Neutrophil (primary cell): ENCODE measurements around the gene TMEM175.

Source experiments
- H3K27ac ChIP-seq: fragments of 200-600 bp; sonication (generic); 2 replicates; pipeline ENCODE4 v1.5.1; 2016; ENCODE audit warnings: mild to moderate bottlenecking, moderate library complexity
- H3K27me3 ChIP-seq: fragments of 200-600 bp; sonication (generic); 2 replicates; pipeline ENCODE4 v1.6.0; 2016; ENCODE audit warnings: mild to moderate bottlenecking
- H3K36me3 ChIP-seq: fragments of 200-600 bp; sonication (generic); 2 replicates; pipeline ENCODE4 v1.5.1; 2017
- H3K4me1 ChIP-seq, 2 experiments: fragments of 200-600 bp in 1 of 2; sonication (generic) in 1 of 2; 1 replicate in 1 of 2; 2 replicates in 1 of 2; pipeline versions ENCODE4 v1.5.1 to v1.6.1; 2013 to 2016; ENCODE audit warnings: low read depth in 1 of 2, low read length in 1 of 2, mild to moderate bottlenecking in 1 of 2, moderate library complexity in 1 of 2; ENCODE audit not compliant: control insufficient read depth in 1 of 2, insufficient read depth in 1 of 2
- H3K4me3 ChIP-seq, 2 experiments: fragments of 200-600 bp in 1 of 2; sonication (generic) in 1 of 2; 1 replicate in 1 of 2; 2 replicates in 1 of 2; pipeline ENCODE4 v1.5.1; 2013 to 2016; ENCODE audit warnings: low read depth in 1 of 2, low read length in 1 of 2, mild to moderate bottlenecking in 1 of 2, moderate library complexity in 1 of 2
- H3K9me3 ChIP-seq: fragments of 200-600 bp; sonication (generic); 2 replicates; pipeline ENCODE4 v1.5.1; 2016
- TF ChIP-seq, protein P1 (sequence below): fragments of 200-600 bp; sonication (generic); IDR thresholded peaks from 2 replicates; pipeline ENCODE4 v1.5.1; 2016; ENCODE audit warnings: antibody characterized with exemption

Gene TMEM175

DNA sequence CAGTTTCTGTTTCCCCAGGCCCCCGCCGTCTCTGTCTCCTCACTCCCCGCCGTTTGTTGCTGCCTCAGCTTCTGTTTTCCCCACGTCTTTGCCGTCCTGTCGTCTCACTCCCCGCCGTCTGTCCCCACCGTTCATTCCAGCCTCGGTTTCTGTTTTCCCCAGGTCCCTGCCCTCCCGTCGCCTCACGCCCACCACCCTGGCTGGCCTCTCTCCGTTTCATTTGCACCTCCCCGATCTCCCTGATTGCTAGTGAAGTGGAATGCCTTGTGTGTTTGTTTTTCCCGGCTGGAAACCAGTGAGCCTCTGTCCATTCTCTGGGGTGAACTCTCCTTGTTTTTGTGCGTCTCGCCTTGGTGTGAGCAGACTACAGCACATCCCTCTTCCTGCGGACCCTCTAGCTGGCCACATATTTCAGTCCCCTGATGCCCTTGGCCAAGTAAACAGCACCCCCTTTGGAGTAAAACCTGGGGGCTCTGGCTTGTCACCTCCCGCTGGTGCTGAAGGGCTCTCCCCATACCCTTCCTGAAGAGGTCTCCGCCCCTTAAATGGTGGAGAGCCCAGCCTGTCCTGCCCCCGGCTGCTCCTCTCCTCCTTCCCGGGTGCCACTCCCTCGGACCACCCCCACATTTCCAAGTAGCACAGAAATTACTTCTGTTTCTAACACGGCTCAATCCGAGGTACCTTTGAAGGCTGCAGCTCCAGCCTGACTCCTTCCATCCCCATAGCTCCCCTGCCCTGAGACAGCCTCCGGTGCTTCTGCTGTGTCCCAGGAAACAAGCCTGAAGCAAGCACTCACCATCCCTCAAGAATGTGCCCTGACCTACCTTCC, 13.2 kb downstream of the TMEM175 start:
- H3K9me3 ChIP-seq: no peaks in the 10 kb centered on the region
- no peak overlapping the region for H3K27ac ChIP-seq
- H3K4me3 ChIP-seq: no peak overlapping the region
- H3K4me1 ChIP-seq: no peaks in the 10 kb centered on the region
- H3K27me3 ChIP-seq: peaks cover 15% of the 10 kb centered on the region
- H3K36me3 ChIP-seq: peaks cover 14% of the 10 kb centered on the region
- TF ChIP-seq, protein P1, sequence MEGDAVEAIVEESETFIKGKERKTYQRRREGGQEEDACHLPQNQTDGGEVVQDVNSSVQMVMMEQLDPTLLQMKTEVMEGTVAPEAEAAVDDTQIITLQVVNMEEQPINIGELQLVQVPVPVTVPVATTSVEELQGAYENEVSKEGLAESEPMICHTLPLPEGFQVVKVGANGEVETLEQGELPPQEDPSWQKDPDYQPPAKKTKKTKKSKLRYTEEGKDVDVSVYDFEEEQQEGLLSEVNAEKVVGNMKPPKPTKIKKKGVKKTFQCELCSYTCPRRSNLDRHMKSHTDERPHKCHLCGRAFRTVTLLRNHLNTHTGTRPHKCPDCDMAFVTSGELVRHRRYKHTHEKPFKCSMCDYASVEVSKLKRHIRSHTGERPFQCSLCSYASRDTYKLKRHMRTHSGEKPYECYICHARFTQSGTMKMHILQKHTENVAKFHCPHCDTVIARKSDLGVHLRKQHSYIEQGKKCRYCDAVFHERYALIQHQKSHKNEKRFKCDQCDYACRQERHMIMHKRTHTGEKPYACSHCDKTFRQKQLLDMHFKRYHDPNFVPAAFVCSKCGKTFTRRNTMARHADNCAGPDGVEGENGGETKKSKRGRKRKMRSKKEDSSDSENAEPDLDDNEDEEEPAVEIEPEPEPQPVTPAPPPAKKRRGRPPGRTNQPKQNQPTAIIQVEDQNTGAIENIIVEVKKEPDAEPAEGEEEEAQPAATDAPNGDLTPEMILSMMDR: no peak

DNA sequence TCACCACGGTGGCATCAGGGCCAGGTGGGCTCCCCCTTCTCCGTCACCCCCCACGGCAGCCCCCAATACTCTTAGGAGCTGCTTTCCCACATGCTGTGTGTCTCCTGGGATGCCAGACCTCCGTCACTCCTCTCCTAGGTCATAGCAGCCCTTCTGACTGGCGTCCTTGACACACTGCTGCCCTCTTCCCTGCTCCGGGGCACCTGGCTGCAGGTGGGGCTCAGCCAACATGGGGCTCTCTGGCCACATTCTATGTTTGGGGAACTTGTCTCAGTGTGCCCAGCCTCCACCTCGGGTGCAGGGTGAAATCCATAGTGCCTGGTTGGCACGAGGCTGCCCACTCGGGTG, 13.8 kb downstream of the TMEM175 start:
- H3K9me3 ChIP-seq: no peaks in the 10 kb centered on the region
- TF ChIP-seq, protein P1: no peak

DNA sequence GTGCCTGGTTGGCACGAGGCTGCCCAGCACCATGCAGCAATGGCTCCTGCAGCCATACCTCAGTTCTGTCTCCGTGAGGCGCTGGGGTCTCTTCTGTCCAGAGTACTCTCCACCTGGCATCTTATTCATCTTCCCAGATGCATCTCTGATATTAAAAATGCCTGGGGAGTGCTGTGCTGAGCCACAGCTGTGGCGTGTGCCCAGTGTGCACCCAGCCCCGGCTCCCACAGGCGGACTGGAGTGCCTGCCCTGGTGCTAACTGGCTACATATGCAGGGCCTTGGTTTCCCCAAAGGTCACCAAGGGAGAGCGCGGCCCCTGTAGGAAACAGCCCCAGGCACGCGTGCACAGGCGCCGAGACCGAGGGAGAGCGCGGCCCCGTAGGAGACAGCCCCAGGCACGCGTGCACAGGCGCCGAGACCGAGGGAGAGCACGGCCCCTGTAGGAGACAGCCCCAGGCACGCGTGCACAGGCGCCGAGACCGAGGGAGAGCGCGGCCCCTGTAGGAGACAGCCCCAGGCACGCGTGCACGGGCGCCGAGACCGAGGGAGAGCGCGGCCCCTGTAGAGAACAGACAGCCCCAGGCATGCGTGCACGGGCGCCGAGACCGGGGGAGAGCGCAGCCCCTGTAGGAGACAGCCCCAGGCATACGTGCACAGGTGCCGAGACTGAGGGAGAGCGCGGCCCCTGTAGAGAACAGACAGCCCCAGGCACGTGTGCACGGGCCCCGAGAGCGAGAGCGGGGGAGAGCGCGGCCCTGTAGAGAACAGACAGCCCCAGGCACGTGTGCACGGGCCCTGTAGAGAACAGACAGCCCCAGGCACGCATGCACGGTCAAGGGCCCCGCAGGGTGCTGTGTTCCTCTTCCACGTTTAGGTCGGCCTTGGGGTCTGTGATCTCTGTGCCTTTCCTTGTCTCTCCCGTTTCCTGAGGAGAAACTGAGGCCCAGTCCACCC, 14.5 kb downstream of the TMEM175 start:
- Histone ChIP-seq H3K36me3 (peaks cover 24% of the 10 kb centered on the region), H3K4me3 (no peak overlapping the region), H3K4me1 (no peaks in the 10 kb centered on the region), H3K27ac (no peak overlapping the region), H3K27me3 (peaks cover 15% of the 10 kb centered on the region), H3K9me3 (no peaks in the 10 kb centered on the region)
- TF ChIP-seq, protein P1: no peak

More for the DNA sequence above, 13.8 kb downstream of the TMEM175 start:
- H3K4me1 ChIP-seq: no peaks in the 10 kb centered on the region
- peaks cover 15% of the 10 kb centered on the region for H3K27me3 ChIP-seq
- H3K36me3 ChIP-seq: peaks cover 17% of the 10 kb centered on the region
- no peak overlapping the region for H3K4me3 ChIP-seq
- no peak overlapping the region for H3K27ac ChIP-seq

DNA sequence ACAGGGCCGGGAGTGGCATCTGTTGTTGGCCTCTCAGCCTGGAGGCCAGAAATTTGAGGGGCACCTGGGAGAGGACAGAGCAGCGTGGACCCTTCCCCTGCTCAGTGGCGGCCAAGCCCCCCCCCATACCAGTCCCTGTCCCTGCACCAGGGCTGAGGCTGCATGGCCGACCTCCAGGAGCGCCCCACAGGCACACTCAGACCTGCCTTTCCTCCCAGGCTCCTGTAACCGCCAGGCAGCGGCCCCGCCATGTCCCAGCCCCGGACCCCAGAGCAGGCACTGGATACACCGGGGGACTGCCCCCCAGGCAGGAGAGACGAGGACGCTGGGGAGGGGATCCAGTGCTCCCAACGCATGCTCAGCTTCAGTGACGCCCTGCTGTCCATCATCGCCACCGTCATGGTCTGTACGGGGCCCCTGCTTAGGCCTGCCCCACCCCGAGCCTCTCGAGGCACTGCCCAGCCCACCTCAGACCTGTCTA, 15.3 kb downstream of the TMEM175 start:
- Histone ChIP-seq H3K4me3 (no peak overlapping the region), H3K9me3 (no peaks in the 10 kb centered on the region), H3K36me3 (peaks cover 30% of the 10 kb centered on the region), H3K27me3 (peaks cover 15% of the 10 kb centered on the region), H3K27ac (no peak overlapping the region), H3K4me1 (no peaks in the 10 kb centered on the region)
- TF ChIP-seq, protein P1: no peak

DNA sequence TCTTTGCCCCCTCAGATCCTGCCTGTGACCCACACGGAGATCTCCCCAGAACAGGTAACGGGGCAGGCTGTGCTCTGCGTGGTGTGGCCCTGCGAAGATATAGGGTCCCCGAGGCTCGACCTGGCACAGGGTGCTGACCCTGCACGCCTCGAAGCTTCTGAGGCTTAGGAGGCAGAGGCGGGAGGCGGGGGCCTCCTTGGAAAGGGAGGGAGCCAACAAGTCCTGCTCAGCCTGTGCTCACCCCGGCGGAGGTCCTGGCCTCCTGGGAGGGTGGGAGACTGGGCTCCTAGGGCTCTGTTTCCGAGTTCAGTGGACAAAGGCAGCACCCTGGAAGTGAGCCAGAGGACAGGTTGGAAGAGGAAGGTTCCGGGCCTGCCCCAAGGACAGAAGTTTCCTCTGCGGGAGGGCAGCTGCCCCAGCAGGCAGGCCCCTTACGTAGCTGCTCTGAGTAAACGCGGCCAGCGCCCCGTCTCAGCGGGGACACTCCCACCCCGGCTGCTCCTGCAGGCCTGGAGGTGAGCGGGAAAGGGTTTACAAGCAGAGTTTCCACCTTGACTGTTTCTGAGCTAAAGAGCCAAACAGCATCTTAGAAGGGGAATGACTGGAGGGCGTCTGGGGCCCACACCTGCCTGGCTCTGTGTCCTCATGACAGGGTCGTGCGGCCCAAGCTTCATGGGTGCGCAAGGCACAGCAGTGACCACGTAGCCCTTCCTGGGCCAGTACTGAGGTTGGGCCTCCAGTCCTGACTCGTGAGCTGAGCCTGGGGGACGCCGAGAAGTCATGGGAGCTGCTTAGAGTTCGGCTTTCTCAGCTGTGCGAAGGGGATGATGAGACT, 16.1 kb downstream of the TMEM175 start:
- Histone ChIP-seq H3K36me3 (peaks cover 37% of the 10 kb centered on the region), H3K9me3 (no peaks in the 10 kb centered on the region), H3K4me1 (no peaks in the 10 kb centered on the region), H3K27ac (no peak overlapping the region), H3K27me3 (peaks cover 15% of the 10 kb centered on the region), H3K4me3 (no peak overlapping the region)
- TF ChIP-seq, protein P1: no peak
